Mucosa of gallbladder (tissue), 1 donor: Measurements from ENCODE around the gene ZBTB7C. TPM values are rescaled to one million over a fixed set of nuclear protein-coding genes. Genes with fewer than 3 reads are reported as not detected.
A peak's percentile ranks its signal among the peaks of the same experiment; 100 is the strongest.

Source experiments
- DNase-seq: peaks from one replicate; pipeline ENCODE4 v3.0.0-alpha.2; 2020; ENCODE audit warnings: low spot score
- total RNA-seq: library from RNA; stranded (reverse); gene quantifications from one replicate; pipeline ENCODE4 v1.2.1, GENCODE V29; 2021
- donor health status: DM: no; HTN: no; CAD: no.

Gene ZBTB7C
- total RNA-seq, 1 donor from 2014 or later, result 24.1 TPM

DNA sequence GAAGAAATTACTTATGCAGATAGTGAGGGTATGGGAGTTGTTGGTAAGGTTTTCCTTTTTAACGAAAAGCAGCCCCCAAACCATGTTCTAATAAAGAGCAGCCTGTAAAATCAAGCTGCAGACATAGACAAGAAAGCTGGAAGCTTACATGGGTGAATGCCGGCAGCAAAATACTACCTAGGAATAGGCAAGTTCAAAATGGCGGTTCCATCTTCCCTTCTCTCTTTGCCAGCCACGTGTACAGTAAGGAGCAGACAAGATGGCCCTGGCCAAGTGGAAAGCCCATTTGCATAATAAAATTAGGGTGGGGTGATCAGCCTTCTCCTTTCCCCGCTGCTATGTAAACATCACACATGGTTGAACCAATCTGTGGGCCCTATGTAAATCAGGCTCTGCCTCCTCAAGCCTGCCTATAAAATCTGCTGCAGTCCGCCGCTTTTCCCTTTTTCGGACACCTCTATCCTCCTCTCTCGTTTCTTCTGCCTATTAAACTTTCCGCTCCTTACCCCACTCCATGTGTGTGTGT, 155.0 kb downstream of the ZBTB7C start:
- DNase-seq, result no peak

DNA sequence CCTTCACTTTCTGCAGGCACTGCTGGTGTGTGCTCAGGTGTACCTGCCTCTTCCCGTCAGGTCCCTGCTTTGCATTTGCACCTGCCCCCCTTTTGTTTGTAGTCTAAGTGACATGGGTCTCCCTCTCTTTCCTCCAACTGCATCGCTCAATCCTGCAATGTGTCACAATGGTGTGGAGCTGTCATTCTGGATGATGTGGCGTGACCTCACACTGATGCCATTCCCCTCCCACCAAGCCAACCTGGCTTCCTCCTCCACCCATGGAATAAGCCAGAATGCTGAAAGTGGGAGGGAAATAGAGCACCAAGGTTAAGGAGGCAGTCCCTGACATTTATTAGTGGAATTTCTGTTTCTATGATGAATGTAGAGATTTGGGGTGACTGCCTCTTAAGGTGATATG, 156.7 kb downstream of the ZBTB7C start:
- no peak for DNase-seq

DNA sequence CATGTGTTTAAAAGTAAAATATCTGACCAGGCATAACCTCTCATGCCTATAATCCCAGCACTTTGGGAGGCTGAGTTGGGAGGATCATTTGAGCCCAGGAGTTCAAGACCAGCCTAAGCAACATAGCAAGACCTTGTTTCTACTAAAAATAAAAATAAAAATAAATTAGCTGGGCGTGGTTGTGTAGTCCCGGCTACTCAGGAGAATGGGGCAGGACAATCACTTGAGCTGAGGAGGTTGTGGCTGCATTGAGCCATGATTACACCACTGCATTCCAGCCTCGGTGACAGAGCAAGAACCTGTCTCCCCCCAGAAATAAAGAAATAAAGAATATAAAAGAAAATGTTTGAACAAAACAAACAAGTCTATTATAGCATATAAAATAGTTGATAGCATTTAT, 158.3 kb downstream of the ZBTB7C start:
- no peak for DNase-seq

DNA sequence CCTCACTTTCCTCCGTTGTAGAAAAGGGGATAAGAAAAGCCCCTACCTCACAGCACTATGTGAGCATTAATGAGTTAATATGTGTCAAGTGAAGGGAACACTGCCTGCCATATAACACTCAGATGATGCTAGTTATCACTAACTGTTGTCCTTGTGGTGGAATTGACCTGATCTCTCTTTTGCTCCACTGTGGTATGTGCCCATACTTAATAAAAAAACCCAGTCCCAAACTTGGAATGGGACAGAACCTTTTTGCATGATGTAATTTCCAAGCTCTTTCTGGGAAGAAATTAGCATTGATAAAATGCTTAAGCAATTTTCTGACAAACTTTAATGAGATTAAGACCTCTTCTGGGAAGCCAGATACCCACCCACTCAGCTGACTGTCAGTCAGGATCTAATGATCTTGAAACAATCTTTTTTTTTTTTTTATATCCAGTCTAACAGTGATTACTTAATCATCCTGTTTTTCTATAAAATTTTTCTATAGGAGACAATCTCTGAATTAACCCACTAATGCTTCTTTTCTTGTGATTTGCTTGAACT, 158.7 kb downstream of the ZBTB7C start:
- no peak for DNase-seq

DNA sequence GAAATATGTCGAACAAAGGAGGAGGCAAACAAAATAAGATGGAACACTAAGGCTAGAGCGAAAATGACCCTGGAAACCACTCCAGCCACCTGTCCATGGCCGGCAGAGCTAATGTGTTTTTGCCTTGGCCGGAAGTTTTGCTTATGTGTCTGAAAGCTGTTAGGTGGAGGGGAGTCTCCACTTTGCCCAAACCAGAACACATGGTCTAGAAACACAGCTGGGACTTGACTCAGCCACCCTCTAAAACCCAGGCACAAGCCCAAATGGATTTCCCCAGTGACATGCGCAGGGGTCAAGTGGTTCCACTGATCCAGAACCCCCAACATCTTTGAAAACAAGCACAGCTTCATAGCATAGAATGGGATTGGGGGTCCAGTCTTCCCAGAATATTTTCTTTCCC, 159.3 kb downstream of the ZBTB7C start:
- no peak for DNase-seq

DNA sequence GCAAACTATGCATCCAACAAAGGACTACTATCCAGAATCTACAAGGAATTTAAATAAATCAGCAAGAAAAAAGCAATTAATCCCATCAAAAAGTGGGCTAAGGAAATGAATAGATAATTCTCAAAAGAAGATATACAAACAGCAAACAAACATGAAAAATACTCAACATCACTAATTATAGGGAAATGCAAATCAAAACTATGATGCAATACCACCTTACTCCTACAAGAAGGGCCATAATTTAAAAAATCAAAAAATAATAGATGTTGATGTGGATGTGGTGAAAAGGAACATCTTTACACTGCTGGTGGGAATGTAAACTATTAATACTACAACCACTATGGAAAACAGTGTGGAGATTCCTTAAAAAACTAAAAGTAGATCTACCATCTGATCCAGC, 164.7 kb downstream of the ZBTB7C start:
- no peak for DNase-seq

DNA sequence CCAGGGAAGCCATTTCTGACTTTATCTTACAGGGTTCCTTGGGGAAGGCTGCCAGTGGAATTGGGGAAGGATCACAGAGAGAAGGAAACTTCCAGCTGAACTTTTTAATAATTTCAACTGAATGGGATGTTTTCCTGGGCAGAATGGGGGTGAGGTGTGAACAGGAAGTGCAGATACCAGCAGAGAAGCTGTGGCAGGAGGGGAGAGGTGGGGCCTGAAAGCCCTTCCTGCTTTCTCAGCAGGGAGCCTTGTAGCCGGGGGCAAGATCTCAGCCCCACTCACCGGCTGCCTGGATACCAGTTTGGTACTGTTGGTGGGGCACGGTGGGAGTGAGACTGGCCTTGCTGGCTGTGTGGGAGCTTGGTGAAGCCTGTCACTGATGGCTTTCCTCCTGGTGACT, 170.5 kb downstream of the ZBTB7C start:
- no peak for DNase-seq

DNA sequence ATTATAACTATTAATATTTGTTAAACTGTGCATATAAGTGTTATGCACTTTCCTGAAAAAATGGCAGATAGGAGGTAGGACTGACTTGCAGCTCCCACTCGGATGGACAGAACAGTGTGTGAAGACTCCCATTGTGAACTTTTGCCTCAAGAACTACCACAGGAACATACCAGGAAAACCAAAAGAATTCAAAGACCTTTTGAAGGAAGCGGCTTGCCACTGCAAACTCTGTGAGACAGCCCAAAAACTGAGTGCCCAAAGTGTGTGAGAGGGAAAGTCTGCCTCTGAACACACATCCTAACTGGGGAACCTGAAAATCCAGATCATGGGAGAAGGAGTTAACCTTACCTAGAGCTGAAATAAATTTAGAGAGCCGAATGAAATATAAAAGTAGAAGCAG, 171.0 kb downstream of the ZBTB7C start:
- no peak for DNase-seq

DNA sequence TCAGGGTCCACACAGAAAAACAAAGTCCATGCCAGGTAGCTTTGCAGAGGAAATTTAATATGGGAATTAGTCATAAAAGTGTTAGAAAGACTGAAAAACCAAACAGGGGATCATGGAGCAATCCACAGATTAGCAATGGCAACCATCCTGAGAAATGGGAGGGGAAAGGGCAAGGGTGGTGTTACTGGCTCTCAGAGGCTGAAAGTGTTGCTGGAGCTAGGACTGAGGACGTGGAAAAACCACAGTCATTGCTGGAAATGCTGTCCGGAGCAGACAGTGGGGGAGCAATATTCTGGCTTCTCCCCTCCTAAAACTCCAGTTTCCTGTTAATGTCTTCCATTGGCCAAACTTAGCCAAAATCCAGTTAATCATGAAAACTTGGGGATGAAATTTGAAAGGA, 172.4 kb downstream of the ZBTB7C start:
- no peak for DNase-seq

DNA sequence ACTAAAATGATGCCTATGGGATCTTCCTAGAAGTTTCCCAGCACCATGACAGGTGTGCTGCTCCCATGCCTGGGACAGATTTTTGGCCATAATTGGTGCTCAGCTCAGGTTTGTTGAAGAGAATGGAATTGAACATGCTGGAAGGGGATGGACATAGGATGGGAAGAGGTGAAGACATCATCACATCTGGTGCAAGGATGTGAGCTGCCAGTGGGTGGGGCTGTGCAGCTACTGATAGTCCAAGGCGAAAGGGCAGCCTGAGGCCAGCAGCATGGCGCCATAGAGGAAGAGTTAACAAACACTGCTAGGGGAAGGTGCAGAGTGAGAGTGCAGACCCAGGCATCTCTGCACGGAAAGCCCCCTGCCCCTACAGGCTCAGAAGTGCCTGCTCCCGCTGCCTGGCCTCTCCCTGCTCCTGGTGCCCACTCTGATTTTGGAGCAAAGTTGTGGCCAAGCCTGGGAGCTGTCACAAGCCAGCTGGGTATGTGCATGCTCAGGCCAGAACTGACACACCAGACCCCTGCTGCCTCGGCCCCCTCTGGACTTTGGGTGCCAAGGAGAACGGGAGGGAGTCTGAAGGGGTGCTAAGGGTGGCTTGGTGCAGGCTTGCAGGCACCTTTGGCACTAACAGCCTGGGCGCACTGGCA, 178.6 kb downstream of the ZBTB7C start:
- DNase-seq, result peak; percentile 51

DNA sequence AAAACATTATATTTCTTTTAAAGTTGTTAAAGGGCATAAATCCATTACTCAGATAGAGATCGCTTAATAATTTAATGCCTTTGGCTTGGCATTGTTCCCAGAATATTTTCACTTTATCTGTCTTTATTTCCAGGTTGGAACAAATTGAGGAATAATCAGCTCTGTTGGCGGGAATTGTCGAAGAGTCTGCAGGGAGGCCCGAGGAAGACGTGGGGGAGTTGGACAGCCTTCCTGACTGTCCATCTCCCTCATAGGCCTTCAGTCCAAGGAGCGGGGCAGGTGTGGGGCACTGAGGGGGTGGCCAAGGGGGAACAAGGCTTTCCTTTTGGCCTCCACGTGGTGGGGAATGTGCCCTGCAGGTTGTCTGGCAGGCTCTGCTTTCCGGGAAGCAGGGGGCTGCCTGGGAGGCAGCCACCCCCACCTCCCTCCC, 179.6 kb downstream of the ZBTB7C start:
- DNase-seq, result no peak

DNA sequence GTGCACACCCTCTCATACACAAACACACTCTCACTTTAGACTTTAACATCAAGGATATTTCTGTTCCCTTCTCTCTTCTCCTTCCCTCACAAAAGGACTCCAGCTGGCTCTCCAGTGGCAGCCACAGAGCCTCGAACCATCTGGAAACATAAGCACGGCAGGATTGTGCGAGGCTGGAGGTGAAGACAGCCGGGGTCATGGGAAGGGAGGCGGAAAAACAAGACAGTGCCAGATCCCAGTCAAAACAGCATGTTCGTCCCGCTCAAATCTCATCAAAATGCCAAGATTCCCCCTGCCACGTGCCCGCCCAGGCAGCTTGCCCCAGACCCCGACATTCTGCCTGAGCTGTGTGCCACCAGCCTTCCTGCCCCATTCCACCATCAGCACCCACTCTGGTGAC, 180.3 kb downstream of the ZBTB7C start:
- no peak for DNase-seq

DNA sequence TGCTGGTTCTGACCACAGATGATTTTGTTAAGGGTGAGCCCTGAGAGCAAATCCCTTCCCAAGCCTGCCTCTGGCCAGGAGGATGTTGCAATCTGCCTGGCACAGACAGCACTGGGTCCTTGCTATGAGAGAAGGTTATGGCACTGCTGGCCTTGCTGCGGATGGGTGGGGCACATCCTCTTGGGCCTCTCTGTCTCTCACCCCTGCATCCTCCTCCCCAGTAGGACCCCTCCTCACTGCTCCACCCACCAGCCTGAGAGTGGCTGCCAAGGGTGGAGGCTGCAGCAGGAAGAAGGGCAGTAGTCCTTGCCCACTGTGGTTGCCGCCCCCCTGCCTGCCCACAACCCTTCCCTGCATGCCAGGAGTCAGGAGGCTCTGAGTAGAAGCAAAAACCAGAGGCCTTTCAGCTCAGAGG, 180.9 kb downstream of the ZBTB7C start:
- DNase-seq, result no peak

DNA sequence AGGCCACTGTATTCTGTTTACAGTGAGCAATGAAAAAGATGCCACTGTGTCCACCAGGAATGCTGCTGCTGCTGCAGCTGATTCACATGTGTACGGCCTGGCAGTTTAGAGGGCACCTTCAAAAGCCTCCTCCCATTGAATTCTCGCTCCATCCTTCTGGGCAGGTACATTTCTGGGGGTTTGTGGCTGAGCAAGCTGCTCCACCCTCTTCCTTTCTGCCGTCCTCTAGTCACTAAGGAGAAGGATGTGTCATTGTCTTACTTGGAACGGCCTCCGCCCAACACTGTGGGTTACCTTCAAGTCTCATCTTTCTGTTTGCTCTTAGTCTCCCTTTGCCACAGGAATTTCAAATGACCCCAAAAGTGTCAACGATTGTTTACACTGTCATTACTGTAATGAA, 182.0 kb downstream of the ZBTB7C start:
- no peak for DNase-seq

DNA sequence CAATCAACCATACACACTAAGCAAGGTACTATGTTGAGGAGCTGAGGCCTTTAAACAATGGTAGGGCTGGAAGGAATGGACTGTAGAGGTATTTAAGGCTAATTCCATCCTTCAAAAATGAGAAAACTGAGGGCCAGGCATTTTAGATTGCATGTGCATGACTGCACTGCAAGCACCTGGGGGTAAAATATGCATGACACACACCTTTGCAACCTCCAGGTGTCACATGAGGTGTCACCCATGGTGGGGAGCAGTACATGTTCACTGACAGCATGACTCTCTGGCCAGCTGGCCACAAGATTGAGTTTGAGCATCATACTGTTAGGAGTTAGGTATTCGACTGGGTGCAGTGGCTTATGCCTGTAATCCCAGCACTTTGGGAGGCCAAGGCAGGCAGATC, 182.8 kb downstream of the ZBTB7C start:
- DNase-seq, result no peak

DNA sequence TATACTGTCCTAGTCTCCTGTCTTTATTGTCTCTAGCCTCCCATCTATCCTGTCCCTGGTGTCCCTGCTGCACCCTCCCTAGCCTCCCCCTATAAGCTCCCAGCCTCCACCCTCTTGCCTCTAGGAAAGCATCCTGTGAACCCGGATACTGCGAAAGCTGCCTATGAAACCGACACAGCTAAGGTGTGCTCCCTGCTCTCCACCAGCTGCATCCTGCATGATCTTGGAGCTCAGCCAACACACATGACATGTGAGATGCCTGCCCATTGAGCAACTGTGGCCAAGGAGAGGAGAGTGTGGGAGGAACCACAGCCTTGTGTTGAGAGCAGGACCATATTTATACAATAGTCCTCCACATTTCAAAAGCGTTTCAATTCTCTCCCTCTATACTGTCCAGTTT, 187.1 kb downstream of the ZBTB7C start:
- DNase-seq, result peak; percentile 82

DNA sequence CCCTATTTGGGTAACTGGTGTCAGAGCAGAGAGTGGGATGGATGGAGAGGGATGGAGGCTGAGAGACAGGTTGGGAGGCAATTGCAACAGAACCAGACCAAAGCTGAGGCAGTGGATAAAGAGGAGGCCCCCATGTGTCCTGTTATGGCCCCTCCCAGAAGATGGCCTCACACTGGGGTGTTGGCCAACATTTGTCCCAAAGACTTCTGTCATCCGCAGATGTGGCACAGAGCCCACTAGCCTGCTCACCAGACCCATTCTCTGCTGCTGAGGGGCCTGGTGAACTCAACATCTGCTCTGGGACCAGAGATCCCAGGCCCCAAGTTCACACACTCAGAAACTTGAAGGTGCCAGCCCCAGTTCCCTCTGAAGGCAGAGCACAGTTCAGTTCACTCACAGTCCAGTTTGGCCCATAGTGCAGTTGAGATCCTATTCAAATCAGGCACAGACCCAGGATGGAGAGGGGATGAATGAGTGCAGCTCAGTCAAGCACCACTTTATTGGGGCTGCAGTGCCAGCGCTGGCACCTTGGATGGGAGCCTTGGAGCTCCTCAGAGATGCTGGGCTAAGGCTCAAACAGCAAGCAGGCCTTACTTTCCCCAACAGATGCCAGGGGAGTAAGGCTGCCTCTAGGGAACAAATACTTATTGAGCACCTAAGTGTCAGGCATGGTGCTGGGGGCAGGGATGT, 189.2 kb downstream of the ZBTB7C start:
- no peak for DNase-seq

DNA sequence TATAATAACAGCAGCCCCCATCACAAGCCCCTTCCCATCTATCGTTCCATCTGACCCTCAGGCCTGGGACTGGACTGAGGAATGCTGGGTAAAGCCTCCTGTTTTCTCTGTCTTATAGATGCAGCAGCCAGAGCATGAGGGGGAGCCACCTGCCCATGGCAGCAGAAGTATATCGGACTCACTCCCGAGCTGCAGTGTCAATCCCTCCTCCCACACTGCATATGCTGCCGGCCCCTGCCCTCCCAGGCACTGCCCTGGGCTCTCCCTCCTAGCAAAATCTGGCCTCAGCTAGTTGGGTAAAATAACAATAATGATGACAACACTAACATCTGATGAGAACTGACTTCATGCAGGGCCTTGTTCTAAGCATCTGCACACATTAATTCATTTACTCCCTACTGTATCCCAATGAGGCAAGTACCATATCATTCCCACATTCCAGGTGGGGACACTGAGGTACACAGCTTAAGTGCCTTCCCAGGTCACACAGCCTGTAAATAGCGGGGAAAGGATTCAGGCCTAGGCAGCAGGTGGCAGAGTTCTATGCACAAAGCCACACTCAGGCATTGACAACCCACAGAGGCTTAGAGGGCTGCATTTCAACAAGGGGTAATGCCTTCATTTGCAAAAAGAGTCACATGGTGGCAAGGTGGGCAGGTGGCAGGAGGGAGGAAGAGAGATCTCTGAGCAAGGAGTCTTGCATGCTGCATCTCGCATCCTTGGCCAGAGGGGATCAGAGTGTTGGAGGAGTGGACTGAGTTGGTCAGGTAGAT, 190.0 kb downstream of the ZBTB7C start:
- DNase-seq, result no peak

DNA sequence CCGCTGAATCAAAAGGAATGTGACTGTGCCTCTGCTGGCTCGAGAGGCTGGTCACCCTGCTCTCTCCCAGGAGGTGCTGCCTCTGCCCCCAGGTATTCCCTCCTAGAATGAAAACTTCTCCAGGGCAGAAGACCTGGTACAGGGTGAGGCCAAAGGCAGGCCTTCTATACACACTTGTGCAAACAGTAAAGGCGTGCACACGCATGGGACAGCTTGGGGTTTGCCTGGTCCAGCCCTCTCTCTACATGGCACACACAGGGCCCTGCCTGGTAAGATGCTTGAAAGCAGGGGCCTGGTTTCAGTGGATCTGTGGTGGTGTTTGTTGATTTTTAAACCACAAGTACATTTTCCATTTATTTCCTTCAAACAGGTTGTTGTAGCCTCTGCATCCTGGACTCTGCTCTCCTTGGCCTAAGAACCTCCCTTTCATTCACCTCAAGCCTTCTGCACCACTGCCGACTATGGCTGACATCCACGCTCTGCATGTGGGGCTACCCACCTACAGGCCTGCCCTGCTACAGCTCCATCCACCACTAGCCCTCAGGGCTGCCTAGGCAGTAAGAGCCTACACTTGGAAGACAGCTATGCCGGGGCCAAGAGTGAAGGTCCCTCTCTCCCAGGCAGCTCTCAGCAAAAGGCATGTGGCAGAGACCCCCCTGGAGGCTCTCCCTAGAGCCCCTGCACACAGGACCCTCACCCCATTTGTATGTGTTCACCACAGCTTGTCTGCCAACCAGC, 190.7 kb downstream of the ZBTB7C start:
- no peak for DNase-seq

DNA sequence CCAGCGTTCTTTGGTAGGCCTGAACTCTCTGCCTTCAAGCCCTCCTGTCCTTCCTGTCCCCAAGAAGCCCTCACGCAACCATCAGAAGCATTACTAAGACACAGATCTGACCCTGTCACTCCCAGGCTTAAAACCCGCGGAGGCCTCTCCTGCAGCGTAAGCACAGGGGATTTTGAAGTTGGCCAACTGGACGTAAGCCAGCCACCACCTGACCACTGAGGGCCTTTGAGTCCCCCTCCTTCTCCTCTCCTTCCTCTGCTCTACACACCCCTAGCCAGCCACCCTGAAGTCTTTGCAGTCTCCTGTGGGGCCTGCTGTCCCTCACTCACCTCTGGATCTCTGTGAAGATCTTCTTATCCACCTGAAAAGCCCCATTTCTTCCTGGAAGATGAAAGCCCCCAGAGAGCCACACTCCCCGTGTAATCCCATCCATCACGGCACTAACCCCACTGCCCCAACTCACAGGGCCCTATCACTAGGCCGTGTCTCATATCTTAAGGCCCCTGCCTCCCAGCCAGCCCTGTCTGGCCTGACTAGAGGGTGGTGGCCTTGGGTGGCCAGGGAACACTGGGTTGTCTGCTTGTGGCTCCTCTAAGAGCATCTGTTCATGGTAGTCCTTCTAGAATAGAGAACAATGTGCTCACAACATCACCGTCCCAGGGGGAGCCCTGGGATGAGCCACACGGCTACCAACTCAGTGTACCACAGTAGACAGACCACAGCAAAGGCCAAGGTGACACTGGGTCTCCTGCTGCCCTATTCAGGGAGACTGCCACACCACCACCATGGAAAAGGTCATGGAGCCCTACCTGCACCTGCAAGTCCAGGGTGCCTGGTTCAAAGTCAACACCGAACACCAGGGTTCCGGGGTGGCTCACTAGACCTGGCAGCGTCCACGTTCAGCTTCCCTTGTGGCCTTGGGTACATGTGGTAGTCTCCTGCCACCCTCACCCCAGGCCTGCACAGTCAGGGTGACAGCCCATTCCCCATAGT, 191.6 kb downstream of the ZBTB7C start:
- DNase-seq, result no peak
